Stimulated activated CD4-positive, alpha-beta T cell treated with anti-CD3 and anti-CD28 coated beads, Interleukin-4, amount 100 ng/mL, for 24 hours (primary cell): ENCODE data around the gene SKAP2.

ENCODE experiments used
- DNase-seq: peaks from one replicate; pipeline ENCODE4 v3.0.0-alpha.2; 2020

SKAP2 gene

GRCh38 chr7:26629696-26630095, 234.7 kb downstream of the SKAP2 start:
- DNase-seq, result no peak

GRCh38 chr7:26627891-26628341, 236.5 kb downstream of the SKAP2 start:
- no peak for DNase-seq

- DNase-seq, result no peak
Observed at GRCh38 chr7:26627221-26627620, 237.2 kb downstream of the SKAP2 start.

- no peak for DNase-seq
Observed at GRCh38 chr7:26626687-26627086, 237.7 kb downstream of the SKAP2 start.

GRCh38 chr7:26626156-26626555, 238.2 kb downstream of the SKAP2 start:
- DNase-seq, result no peak

- DNase-seq, result no peak
Observed at GRCh38 chr7:26625286-26625685, 239.1 kb downstream of the SKAP2 start.

- no peak for DNase-seq
Observed at GRCh38 chr7:26624839-26625238, 239.6 kb downstream of the SKAP2 start.

- DNase-seq, result no peak
Observed at GRCh38 chr7:26624431-26624830, 240.0 kb downstream of the SKAP2 start.

GRCh38 chr7:26620352-26620751, 244.0 kb downstream of the SKAP2 start:
- DNase-seq, result no peak

- no peak for DNase-seq
Observed at GRCh38 chr7:26619348-26619984, 244.9 kb downstream of the SKAP2 start.

GRCh38 chr7:26618898-26619297, 245.5 kb downstream of the SKAP2 start:
- DNase-seq, result no peak

GRCh38 chr7:26618449-26618848, 245.9 kb downstream of the SKAP2 start:
- no peak for DNase-seq
